Measurements from ENCODE around the gene ST8SIA5.

ST8SIA5 gene

GRCh38 chr18:46663539-46663938, 93.3 kb downstream of the ST8SIA5 start:
- no peak for DNase-seq

GRCh38 chr18:46660957-46661749, 95.7 kb downstream of the ST8SIA5 start:
- no peak for DNase-seq

GRCh38 chr18:46659484-46659883, 97.4 kb downstream of the ST8SIA5 start:
- no peak for DNase-seq

GRCh38 chr18:46657115-46657955, 99.5 kb downstream of the ST8SIA5 start, which contains the start of gene LOXHD1:
LOXHD1 (minus strand) TSS chr18:46657220; CDS start chr18:46657033, 187 bp downstream.
- DNase-seq = no peak

GRCh38 chr18:46656326-46657114, 100.3 kb downstream of the ST8SIA5 start:
- DNase-seq = no peak

- DNase-seq = no peak
Measured at GRCh38 chr18:46652372-46652771, 104.5 kb downstream of the ST8SIA5 start.

- DNase-seq = no peak
Measured at GRCh38 chr18:46650681-46651080, 106.2 kb downstream of the ST8SIA5 start.

GRCh38 chr18:46649071-46649862, 107.6 kb downstream of the ST8SIA5 start:
- DNase-seq = no peak

- no peak for DNase-seq
Measured at GRCh38 chr18:46646468-46646867, 110.4 kb downstream of the ST8SIA5 start.

GRCh38 chr18:46642561-46642960, 114.3 kb downstream of the ST8SIA5 start:
- DNase-seq = no peak

GRCh38 chr18:46641917-46642316, 114.9 kb downstream of the ST8SIA5 start:
- DNase-seq = no peak

GRCh38 chr18:46639386-46639785, 117.5 kb downstream of the ST8SIA5 start:
- no peak for DNase-seq

GRCh38 chr18:46636040-46636630, 120.7 kb downstream of the ST8SIA5 start:
- DNase-seq = no peak

GRCh38 chr18:46632401-46633071, 124.3 kb downstream of the ST8SIA5 start:
- no peak for DNase-seq

GRCh38 chr18:46630991-46631390, 125.9 kb downstream of the ST8SIA5 start:
- DNase-seq = no peak

GRCh38 chr18:46630160-46630559, 126.7 kb downstream of the ST8SIA5 start:
- no peak for DNase-seq

- no peak for DNase-seq
Measured at GRCh38 chr18:46629361-46629760, 127.5 kb downstream of the ST8SIA5 start.

GRCh38 chr18:46628206-46628605, 128.6 kb downstream of the ST8SIA5 start:
- no peak for DNase-seq

- no peak for DNase-seq
Measured at GRCh38 chr18:46627136-46627535, 129.7 kb downstream of the ST8SIA5 start.

GRCh38 chr18:46625069-46625468, 131.8 kb downstream of the ST8SIA5 start:
- DNase-seq = no peak

- DNase-seq = peak; percentile 25
Measured at GRCh38 chr18:46624127-46624526, 132.7 kb downstream of the ST8SIA5 start.
